HCT116 (cell line): ENCODE results near the gene C17orf114.

Experiments
- CTCF ChIP-seq, 3 experiments: fragments of 200-600 bp in 1 of 3; sonication (generic) in 1 of 3; IDR thresholded peaks in 2 of 3; conservative IDR thresholded peaks in 1 of 3; 2 replicates each; pipeline ENCODE4 v1.5.1; 2012 to 2017; ENCODE audit warnings: low read depth in 2 of 3, low read length in 2 of 3, antibody characterized with exemption in 1 of 3, borderline replicate concordance in 1 of 3, control low read depth in 1 of 3, mild to moderate bottlenecking in 1 of 3, mixed read lengths in 1 of 3, mixed run types in 1 of 3, moderate library complexity in 1 of 3; ENCODE audit not compliant: insufficient read depth in 1 of 3
- EZH2phosphoT487 ChIP-seq: fragments of 200-600 bp; IDR thresholded peaks from 2 replicates; pipeline ENCODE4 v1.6.1; 2018; ENCODE audit warnings: antibody characterized with exemption, borderline replicate concordance
- POLR2AphosphoS5 ChIP-seq: IDR thresholded peaks from 2 replicates; pipeline ENCODE4 v1.6.1; 2011; ENCODE audit warnings: mild to moderate bottlenecking, low read depth, low read length, moderate library complexity
- SP1 ChIP-seq: IDR thresholded peaks from 2 replicates; pipeline ENCODE4 v1.6.1; 2012; ENCODE audit warnings: low read depth
- ZNF274 ChIP-seq: fragments of 200-500 bp; sonication (Bioruptor generic); IDR thresholded peaks from 2 replicates; pipeline ENCODE4 v1.6.1; 2014; ENCODE audit warnings: mild to moderate bottlenecking, low read depth, low read length, inconsistent platforms
- TF ChIP-seq, protein P1 (sequence below): IDR thresholded peaks from 2 replicates; pipeline ENCODE4 v1.6.1; 2012

DNA sequence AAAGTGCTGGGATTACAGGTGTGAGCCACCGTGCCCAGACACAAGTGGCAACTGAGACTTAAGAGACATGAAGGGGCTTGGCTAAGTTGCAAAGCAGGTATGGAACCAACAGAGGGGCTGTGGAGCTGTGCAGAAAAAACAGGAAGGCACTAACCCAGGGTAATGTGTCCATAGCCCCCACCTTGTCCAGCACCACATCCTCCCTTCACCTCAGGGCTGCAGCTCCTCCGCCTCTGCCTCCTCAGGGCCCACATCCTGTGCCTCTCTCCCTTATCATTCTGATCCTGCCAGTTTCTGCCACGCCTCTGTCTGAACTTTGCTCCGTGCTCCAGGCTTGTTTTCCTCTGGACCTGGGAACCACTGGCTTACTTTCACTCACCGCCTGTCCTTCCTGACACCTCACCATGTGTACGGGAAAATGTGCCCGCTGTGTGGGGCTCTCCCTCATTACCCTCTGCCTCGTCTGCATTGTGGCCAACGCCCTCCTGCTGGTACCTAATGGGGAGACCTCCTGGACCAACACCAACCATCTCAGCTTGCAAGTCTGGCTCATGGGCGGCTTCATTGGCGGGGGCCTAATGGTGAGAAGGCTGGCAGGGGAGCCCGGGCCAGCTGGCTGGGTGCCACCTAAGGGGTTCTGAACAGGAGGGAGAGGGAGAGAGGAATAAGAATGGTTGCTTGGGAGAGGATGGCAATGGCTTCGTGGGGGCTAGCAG is 30.5 kb downstream of the C17orf114 start, which contains the start of gene TM4SF5:
- no peak for TF ChIP-seq POLR2AphosphoS5
- no peak for TF ChIP-seq CTCF (IDR thresholded peaks at IDR 0.05 in 2 of 3, conservative IDR thresholded peaks at IDR 0.05 in 1 of 3; ENCODE audit: borderline replicate concordance in 1 of 3, insufficient read depth in 1 of 3, low read depth in 2 of 3, low read length in 2 of 3)
- TF ChIP-seq, protein P1, sequence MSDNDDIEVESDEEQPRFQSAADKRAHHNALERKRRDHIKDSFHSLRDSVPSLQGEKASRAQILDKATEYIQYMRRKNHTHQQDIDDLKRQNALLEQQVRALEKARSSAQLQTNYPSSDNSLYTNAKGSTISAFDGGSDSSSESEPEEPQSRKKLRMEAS: no peak
- TF ChIP-seq ZNF274: no peak
- TF ChIP-seq SP1: no peak
- no peak for TF ChIP-seq EZH2phosphoT487
